ENCODE measurements around the gene LY9. TPM values are rescaled to one million over a fixed set of nuclear protein-coding genes. Genes with fewer than 3 reads are reported as not detected.

LY9 gene
- total and polyA plus RNA-seq, 9 of the 15 experiments (the other 6 are each of a cell fraction or from before 2014, with no cell fraction given) = not detected

- Histone ChIP-seq H3K27me3 (ENCODE audit: control insufficient read depth in 2 of 2, insufficient read depth in 2 of 2, low read length in 2 of 2) (peaks cover 0 to 9% of the 10 kb centered on the region in 2 experiments; a peak in 2 of 5 replicates), H3K9me1 (ENCODE audit: control insufficient read depth, insufficient read depth, low read length) (no peaks in the 10 kb centered on the region), H3K27ac (ENCODE audit: extremely low read depth, low read depth, low read length) (no peak overlapping the region), H3K9me3 (replicated peaks; ENCODE audit: control insufficient read depth, insufficient read depth, low read depth, low read length) (no peaks in the 10 kb centered on the region), H3K4me2 (ENCODE audit: insufficient read depth, low read length) (no peak overlapping the region), H3K9ac (ENCODE audit: insufficient read depth in 1 of 2, low read depth in 2 of 2, low read length in 2 of 2) (no peak overlapping the region), H3K4me3 (no peak overlapping the region), H4K20me1 (replicated peaks; ENCODE audit: control insufficient read depth, insufficient read depth, low read length) (no peaks in the 10 kb centered on the region), H3K79me2 (ENCODE audit: control insufficient read depth, insufficient read depth, low read length) (no peaks in the 10 kb centered on the region), H3K36me3 (ENCODE audit: control insufficient read depth, insufficient read depth, low read length) (no peaks in the 10 kb centered on the region), H3K4me1 (replicated peaks in 1 of 2; ENCODE audit: control insufficient read depth in 2 of 2, insufficient read depth in 2 of 2, low read length in 2 of 2) (no peaks in the 10 kb centered on the region), H2AFZ (ENCODE audit: low read depth, low read length) (no peak overlapping the region)
- ATAC-seq (no peak), DNase-seq (ENCODE audit: extremely low read depth in 1 of 4, low spot score in 3 of 4) (no peak), FAIRE-seq (no peak)
- TF ChIP-seq MECOM (CRISPR knock-in tag; IDR thresholded peaks at IDR 0.05) (no peak), ZNF133 (CRISPR knock-in tag; IDR thresholded peaks at IDR 0.05) (no peak), E2F8 (IDR thresholded peaks at IDR 0.05; ENCODE audit: low read depth, partially characterized antibody) (no peak), RFX1 (IDR thresholded peaks at IDR 0.05) (no peak), HMGN3 (IDR thresholded peaks at IDR 0.05; ENCODE audit: borderline replicate concordance, extremely low read depth, insufficient read length, low read depth, low read length) (no peak), ETS1 (conservative IDR thresholded peaks at IDR 0.05; ENCODE audit: control insufficient read depth, low read depth, low read length) (no peak), BCLAF1 (IDR thresholded peaks at IDR 0.05; ENCODE audit: borderline replicate concordance in 1 of 2, control insufficient read depth in 1 of 2, low read depth in 2 of 2, low read length in 1 of 2) (no peak), ZNF143 (CRISPR knock-in tag; IDR thresholded peaks at IDR 0.05) (no peak)
- intact Hi-C loops (cut with micrococcal nuclease) = no loop called here
- POLR2A ChIA-PET = interaction anchor here (0.6 kb wide), 1 partner anchor 306 kb away, joined by 3 read pairs; no protein-coding TSS in a partner anchor
- CTCF ChIA-PET (ENCODE audit: low intra/inter-chr PET ratio) = interaction anchor here (0.6 kb wide), 1 partner anchor 118 kb away, joined by 5 read pairs; no protein-coding TSS in a partner anchor
- under 1% methylated on average over 9 of the region's 9 CpGs for WGBS (ENCODE audit: insufficient coverage, low coverage, missing lambda C conversion rate)
- BruUV-seq (replicated peaks) = no TSS peak
- in situ Hi-C loops (cut with MboI) = no loop called here
Measured at GRCh38 chr1:160855181-160855981, 59.4 kb downstream of the LY9 start.

Data from K562 (cell line).